HepG2 (cell line): ENCODE data around the gene ZDHHC14. TPM values are rescaled to one million over a fixed set of nuclear protein-coding genes. Genes with fewer than 3 reads are reported as not detected.

Experiments used
- BHLHE40 ChIP-seq: IDR thresholded peaks from 2 replicates; pipeline ENCODE4 v1.6.1; 2011; ENCODE audit warnings: low read length, improper control_type of control experiment
- DR1 ChIP-seq: sonication (generic); formaldehyde crosslinking; IDR thresholded peaks from 2 replicates; pipeline ENCODE4 v1.8.0; 2021; ENCODE audit warnings: mild to moderate bottlenecking, missing genetic modification reagents, inconsistent platforms
- ELF4 ChIP-seq: sonication (generic); formaldehyde crosslinking; IDR thresholded peaks from 2 replicates; pipeline ENCODE4 v1.5.0; 2020; ENCODE audit warnings: missing genetic modification reagents, mild to moderate bottlenecking, moderate library complexity, borderline replicate concordance
- JUND ChIP-seq: sonication (generic); formaldehyde crosslinking; IDR thresholded peaks from 2 replicates; pipeline ENCODE4 v1.8.0; 2022; ENCODE audit warnings: mild to moderate bottlenecking, missing genetic modification reagents
- MYC ChIP-seq: sonication (generic); formaldehyde crosslinking; IDR thresholded peaks from 2 replicates; pipeline ENCODE4 v1.9.0; 2021; ENCODE audit warnings: missing genetic modification reagents, borderline replicate concordance
- NFYB ChIP-seq: sonication (generic); formaldehyde crosslinking; IDR thresholded peaks from 2 replicates; pipeline ENCODE4 v1.4.0; 2020; ENCODE audit warnings: missing genetic modification reagents
- NR2F6 ChIP-seq, 2 experiments: IDR thresholded peaks; 2 replicates each; pipeline ENCODE4 v1.6.1; 2016; ENCODE audit warnings: antibody characterized with exemption in 1 of 2, mild to moderate bottlenecking in 1 of 2
- RBM22 ChIP-seq: fragments of 200-400 bp; formaldehyde crosslinking; optimal IDR thresholded peaks from 2 replicates; pipeline ENCODE3; 2017; ENCODE audit warnings: mild to moderate bottlenecking, low read length, moderate library complexity
- RFX5 ChIP-seq: IDR thresholded peaks from 2 replicates; pipeline ENCODE4 v1.6.1; 2011; ENCODE audit warnings: low read depth, low read length, improper control_type of control experiment
- RORA ChIP-seq: sonication (generic); formaldehyde crosslinking; IDR thresholded peaks from 2 replicates; pipeline ENCODE4 v1.5.0; 2020; ENCODE audit warnings: mild to moderate bottlenecking, missing genetic modification reagents, moderate library complexity
- SRSF9 ChIP-seq: fragments of 200-400 bp; formaldehyde crosslinking; IDR thresholded peaks from 2 replicates; pipeline ENCODE4 v1.6.1; 2018; ENCODE audit warnings: borderline replicate concordance, mild to moderate bottlenecking, low read depth, low read length; ENCODE audit not compliant: insufficient read depth, poor library complexity, severe bottlenecking
- ZBTB7A ChIP-seq: sonication (generic); formaldehyde crosslinking; IDR thresholded peaks from 2 replicates; pipeline ENCODE4 v1.8.0; 2022; ENCODE audit warnings: mild to moderate bottlenecking, missing genetic modification reagents
- ZC3H13 ChIP-seq: sonication (generic); formaldehyde crosslinking; IDR thresholded peaks from 2 replicates; pipeline ENCODE4 v1.8.1; 2023; ENCODE audit warnings: mild to moderate bottlenecking, missing genetic modification reagents, moderate library complexity
- ZMYM3 ChIP-seq: sonication (generic); formaldehyde crosslinking; IDR thresholded peaks from 2 replicates; pipeline ENCODE4 v1.5.1; 2020; ENCODE audit warnings: mild to moderate bottlenecking, missing genetic modification reagents
- ZNF549 ChIP-seq: sonication (generic); formaldehyde crosslinking; IDR thresholded peaks from 2 replicates; pipeline ENCODE4 v1.5.0; 2020; ENCODE audit warnings: missing genetic modification reagents
- ZNF766 ChIP-seq: sonication (generic); formaldehyde crosslinking; IDR thresholded peaks from 2 replicates; pipeline ENCODE4 v1.5.0; 2020; ENCODE audit warnings: missing genetic modification reagents, borderline replicate concordance
- polyA plus RNA-seq, 8 experiments: library from polyadenylated mRNA; depleted of rRNA in 3 of 8; stranded (reverse) in 7 of 8; unstranded in 1 of 8; fragments of >200 nt; fragmentation: Illumina TruSeq in 4 of 8; extraction: Trizol in 4 of 8; gene quantifications; 2 replicates each; pipeline versions ENCODE4 v1.2.1 to v1.2.3, GENCODE V29; 2011 to 2016; ENCODE audit warnings: low read depth in 4 of 8, missing spikeins in 1 of 8, mixed read lengths in 1 of 8; ENCODE audit not compliant: insufficient read depth in 1 of 8
- total RNA-seq, 5 experiments: library from RNA; depleted of rRNA; stranded (reverse); fragments of >200 nt; fragmentation: Illumina TruSeq; extraction: Trizol; gene quantifications; 2 replicates each; pipeline ENCODE4 v1.2.3, GENCODE V29; 2016; ENCODE audit warnings: low read depth in 1 of 5
- TF ChIP-seq, protein P1 (sequence below), 2 experiments: IDR thresholded peaks; 2 replicates each; pipeline ENCODE4 v1.6.1; 2011 to 2012; ENCODE audit warnings: low read length in 2 of 2, borderline replicate concordance in 1 of 2, low read depth in 1 of 2, mild to moderate bottlenecking in 1 of 2, moderate library complexity in 1 of 2
- TF ChIP-seq, protein P2 (sequence below): sonication (generic); formaldehyde crosslinking; IDR thresholded peaks from 2 replicates; pipeline ENCODE4 v1.4.0; 2020; ENCODE audit warnings: missing genetic modification reagents, borderline replicate concordance
- TF ChIP-seq, protein P3 (sequence below): IDR thresholded peaks from 2 replicates; pipeline ENCODE4 v1.6.1; 2016; ENCODE audit warnings: low read depth, borderline replicate concordance
- TF ChIP-seq, protein P4 (sequence below): sonication (generic); formaldehyde crosslinking; IDR thresholded peaks from 2 replicates; pipeline ENCODE4 v1.4.0; 2020; ENCODE audit warnings: mild to moderate bottlenecking, low read depth, missing genetic modification reagents

ZDHHC14 gene
- total and polyA plus RNA-seq, 2 of the 13 experiments (the other 11 are each of a cell fraction or from before 2014, with no cell fraction given): 3.7 to 9.5 TPM

DNA sequence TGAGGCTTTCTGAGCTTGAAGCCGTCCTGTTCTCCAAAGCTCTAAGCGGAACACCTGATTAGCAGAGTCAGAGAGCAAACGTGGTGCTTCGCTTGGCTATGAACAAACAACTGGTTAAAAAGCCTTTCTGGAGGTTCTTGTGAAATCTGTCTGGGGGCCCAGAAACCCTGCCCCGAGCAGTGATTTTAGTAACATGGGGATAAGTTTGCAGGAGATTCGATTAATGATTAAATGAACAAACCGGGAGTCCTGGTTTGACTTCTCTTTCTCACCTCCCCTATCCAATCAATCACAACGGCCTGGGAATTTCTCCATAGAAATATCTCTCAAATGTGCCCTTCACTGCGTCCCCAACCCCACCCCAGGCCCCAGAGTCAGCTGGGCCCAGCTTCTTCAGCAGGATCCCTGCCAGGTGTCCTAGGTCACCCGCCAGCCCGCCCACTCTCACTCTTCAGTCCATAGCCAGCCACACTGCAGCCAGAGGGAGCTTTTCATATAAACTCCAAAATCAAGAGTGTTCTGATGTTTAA, 43.6 kb downstream of the ZDHHC14 start (continued):
- TF ChIP-seq DR1 (CRISPR knock-in tag) (no peak), ELF4 (CRISPR knock-in tag) (no peak), RFX5 (no peak), ZNF549 (no peak), ZC3H13 (CRISPR knock-in tag) (no peak), MYC (CRISPR knock-in tag) (no peak), ZNF766 (CRISPR knock-in tag) (no peak), NR2F6 (IDR thresholded peaks at IDR 0.05) (no peak; the same call in 1 of the 2 replicates), NR2F6 (CRISPR knock-in tag; IDR thresholded peaks at IDR 0.05) (no peak), BHLHE40 (no peak), NFYB (CRISPR knock-in tag) (no peak), RBM22 (no peak), JUND (no peak), RORA (CRISPR knock-in tag) (no peak), ZMYM3 (CRISPR knock-in tag) (peak; percentile 46; the same call in 1 of the 2 replicates), SRSF9 (no peak), ZBTB7A (CRISPR knock-in tag) (no peak)
- TF ChIP-seq, protein P1, sequence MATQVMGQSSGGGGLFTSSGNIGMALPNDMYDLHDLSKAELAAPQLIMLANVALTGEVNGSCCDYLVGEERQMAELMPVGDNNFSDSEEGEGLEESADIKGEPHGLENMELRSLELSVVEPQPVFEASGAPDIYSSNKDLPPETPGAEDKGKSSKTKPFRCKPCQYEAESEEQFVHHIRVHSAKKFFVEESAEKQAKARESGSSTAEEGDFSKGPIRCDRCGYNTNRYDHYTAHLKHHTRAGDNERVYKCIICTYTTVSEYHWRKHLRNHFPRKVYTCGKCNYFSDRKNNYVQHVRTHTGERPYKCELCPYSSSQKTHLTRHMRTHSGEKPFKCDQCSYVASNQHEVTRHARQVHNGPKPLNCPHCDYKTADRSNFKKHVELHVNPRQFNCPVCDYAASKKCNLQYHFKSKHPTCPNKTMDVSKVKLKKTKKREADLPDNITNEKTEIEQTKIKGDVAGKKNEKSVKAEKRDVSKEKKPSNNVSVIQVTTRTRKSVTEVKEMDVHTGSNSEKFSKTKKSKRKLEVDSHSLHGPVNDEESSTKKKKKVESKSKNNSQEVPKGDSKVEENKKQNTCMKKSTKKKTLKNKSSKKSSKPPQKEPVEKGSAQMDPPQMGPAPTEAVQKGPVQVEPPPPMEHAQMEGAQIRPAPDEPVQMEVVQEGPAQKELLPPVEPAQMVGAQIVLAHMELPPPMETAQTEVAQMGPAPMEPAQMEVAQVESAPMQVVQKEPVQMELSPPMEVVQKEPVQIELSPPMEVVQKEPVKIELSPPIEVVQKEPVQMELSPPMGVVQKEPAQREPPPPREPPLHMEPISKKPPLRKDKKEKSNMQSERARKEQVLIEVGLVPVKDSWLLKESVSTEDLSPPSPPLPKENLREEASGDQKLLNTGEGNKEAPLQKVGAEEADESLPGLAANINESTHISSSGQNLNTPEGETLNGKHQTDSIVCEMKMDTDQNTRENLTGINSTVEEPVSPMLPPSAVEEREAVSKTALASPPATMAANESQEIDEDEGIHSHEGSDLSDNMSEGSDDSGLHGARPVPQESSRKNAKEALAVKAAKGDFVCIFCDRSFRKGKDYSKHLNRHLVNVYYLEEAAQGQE (IDR thresholded peaks at IDR 0.05; ENCODE audit: borderline replicate concordance in 1 of 2, low read depth in 1 of 2, low read length in 2 of 2): no peak
- TF ChIP-seq, protein P2, sequence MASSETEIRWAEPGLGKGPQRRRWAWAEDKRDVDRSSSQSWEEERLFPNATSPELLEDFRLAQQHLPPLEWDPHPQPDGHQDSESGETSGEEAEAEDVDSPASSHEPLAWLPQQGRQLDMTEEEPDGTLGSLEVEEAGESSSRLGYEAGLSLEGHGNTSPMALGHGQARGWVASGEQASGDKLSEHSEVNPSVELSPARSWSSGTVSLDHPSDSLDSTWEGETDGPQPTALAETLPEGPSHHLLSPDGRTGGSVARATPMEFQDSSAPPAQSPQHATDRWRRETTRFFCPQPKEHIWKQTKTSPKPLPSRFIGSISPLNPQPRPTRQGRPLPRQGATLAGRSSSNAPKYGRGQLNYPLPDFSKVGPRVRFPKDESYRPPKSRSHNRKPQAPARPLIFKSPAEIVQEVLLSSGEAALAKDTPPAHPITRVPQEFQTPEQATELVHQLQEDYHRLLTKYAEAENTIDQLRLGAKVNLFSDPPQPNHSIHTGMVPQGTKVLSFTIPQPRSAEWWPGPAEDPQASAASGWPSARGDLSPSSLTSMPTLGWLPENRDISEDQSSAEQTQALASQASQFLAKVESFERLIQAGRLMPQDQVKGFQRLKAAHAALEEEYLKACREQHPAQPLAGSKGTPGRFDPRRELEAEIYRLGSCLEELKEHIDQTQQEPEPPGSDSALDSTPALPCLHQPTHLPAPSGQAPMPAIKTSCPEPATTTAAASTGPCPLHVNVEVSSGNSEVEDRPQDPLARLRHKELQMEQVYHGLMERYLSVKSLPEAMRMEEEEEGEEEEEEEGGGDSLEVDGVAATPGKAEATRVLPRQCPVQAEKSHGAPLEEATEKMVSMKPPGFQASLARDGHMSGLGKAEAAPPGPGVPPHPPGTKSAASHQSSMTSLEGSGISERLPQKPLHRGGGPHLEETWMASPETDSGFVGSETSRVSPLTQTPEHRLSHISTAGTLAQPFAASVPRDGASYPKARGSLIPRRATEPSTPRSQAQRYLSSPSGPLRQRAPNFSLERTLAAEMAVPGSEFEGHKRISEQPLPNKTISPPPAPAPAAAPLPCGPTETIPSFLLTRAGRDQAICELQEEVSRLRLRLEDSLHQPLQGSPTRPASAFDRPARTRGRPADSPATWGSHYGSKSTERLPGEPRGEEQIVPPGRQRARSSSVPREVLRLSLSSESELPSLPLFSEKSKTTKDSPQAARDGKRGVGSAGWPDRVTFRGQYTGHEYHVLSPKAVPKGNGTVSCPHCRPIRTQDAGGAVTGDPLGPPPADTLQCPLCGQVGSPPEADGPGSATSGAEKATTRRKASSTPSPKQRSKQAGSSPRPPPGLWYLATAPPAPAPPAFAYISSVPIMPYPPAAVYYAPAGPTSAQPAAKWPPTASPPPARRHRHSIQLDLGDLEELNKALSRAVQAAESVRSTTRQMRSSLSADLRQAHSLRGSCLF: no peak
- TF ChIP-seq, protein P3, sequence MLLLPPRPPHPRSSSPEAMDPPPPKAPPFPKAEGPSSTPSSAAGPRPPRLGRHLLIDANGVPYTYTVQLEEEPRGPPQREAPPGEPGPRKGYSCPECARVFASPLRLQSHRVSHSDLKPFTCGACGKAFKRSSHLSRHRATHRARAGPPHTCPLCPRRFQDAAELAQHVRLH: 0 out of 2 replicates have a peak, but pooled peaks have one; percentile 59
- TF ChIP-seq, protein P4, sequence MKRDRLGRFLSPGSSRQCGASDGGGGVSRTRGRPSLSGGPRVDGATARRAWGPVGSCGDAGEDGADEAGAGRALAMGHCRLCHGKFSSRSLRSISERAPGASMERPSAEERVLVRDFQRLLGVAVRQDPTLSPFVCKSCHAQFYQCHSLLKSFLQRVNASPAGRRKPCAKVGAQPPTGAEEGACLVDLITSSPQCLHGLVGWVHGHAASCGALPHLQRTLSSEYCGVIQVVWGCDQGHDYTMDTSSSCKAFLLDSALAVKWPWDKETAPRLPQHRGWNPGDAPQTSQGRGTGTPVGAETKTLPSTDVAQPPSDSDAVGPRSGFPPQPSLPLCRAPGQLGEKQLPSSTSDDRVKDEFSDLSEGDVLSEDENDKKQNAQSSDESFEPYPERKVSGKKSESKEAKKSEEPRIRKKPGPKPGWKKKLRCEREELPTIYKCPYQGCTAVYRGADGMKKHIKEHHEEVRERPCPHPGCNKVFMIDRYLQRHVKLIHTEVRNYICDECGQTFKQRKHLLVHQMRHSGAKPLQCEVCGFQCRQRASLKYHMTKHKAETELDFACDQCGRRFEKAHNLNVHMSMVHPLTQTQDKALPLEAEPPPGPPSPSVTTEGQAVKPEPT (CRISPR knock-in tag): no peak
